IMR-90 (cell line): ENCODE data around the gene NAV2. TPM values are rescaled to one million over a fixed set of nuclear protein-coding genes. Genes with fewer than 3 reads are reported as not detected.

Source experiments
- ATAC-seq: fragments of 200-7000 bp; cut with Tn5 transposase; 2 replicates; pipeline ENCODE4 v1.9.1; 2020; ENCODE audit warnings: low read depth, mild to moderate bottlenecking, moderate library complexity
- BruUV-seq: library from RNA; stranded (reverse); fragments of 400-500 nt; replicated peaks from 2 replicates; lab custom pipeline; 2021; lab: Mats Ljungman, UMichigan
- CTCF ChIA-PET: fragments of 300-600 bp; formaldehyde crosslinking; extraction: SDS; loops from one replicate; lab custom pipeline; 2021; ENCODE audit warnings: antibody characterized with exemption; lab: Yijun Ruan, JAX
- POLR2A ChIA-PET: fragments of 300-600 bp; sonication (Branson Sonifier 250); formaldehyde crosslinking; loops from one replicate; lab custom pipeline; 2022; ENCODE audit warnings: antibody characterized with exemption; ENCODE audit not compliant: unreplicated experiment; lab: Charles Lee
- DNase-seq: peaks from one replicate; pipeline ENCODE4 v3.0.0; 2013
- H2AFZ ChIP-seq: replicated peaks from 2 replicates; pipeline ENCODE3; 2013; ENCODE audit warnings: low read length, mild to moderate bottlenecking; ENCODE audit not compliant: poor library complexity
- H2AK5ac ChIP-seq: 2 replicates; pipeline ENCODE4 v1.6.1; 2013; ENCODE audit warnings: low read depth, low read length, inconsistent platforms
- H2AK9ac ChIP-seq: replicated peaks from 2 replicates; pipeline ENCODE3; 2013; ENCODE audit warnings: mild to moderate bottlenecking, low read depth, low read length, moderate library complexity; ENCODE audit not compliant: poor library complexity
- H2BK120ac ChIP-seq: 2 replicates; pipeline ENCODE4 v1.6.1; 2013; ENCODE audit warnings: low read depth, low read length, inconsistent platforms
- H2BK15ac ChIP-seq: 3 replicates; pipeline ENCODE4 v1.6.1; 2013; ENCODE audit warnings: low read depth, low read length, inconsistent platforms
- H2BK20ac ChIP-seq: 2 replicates; pipeline ENCODE4 v1.6.1; 2013; ENCODE audit warnings: low read depth, mild to moderate bottlenecking, inconsistent platforms, low read length, moderate library complexity
- H2BK5ac ChIP-seq: 2 replicates; pipeline ENCODE4 v1.6.1; 2013; ENCODE audit warnings: mild to moderate bottlenecking, low read depth, low read length, inconsistent platforms; ENCODE audit not compliant: poor library complexity, severe bottlenecking
- H3K14ac ChIP-seq: replicated peaks from 2 replicates; pipeline ENCODE4 v1.6.1; 2013; ENCODE audit warnings: low read depth, low read length, inconsistent platforms
- H3K18ac ChIP-seq: 2 replicates; pipeline ENCODE4 v1.6.1; 2013; ENCODE audit warnings: low read depth, low read length, control low read depth
- H3K23ac ChIP-seq: 2 replicates; pipeline ENCODE4 v1.6.1; 2013; ENCODE audit warnings: low read depth, low read length, inconsistent platforms
- H3K27ac ChIP-seq: 2 replicates; pipeline ENCODE4 v1.5.1; 2013; ENCODE audit warnings: mild to moderate bottlenecking, control low read depth, low read length; ENCODE audit not compliant: insufficient read depth
- H3K27me3 ChIP-seq: 2 replicates; pipeline ENCODE4 v1.6.1; 2013; ENCODE audit warnings: low read length; ENCODE audit not compliant: control insufficient read depth, insufficient read depth
- H3K36me3 ChIP-seq: 2 replicates; pipeline ENCODE4 v1.6.1; 2013; ENCODE audit warnings: low read length, mixed read lengths; ENCODE audit not compliant: control insufficient read depth, insufficient read depth
- H3K4ac ChIP-seq: 2 replicates; pipeline ENCODE4 v1.6.1; 2013; ENCODE audit warnings: low read depth, low read length, inconsistent platforms
- H3K4me1 ChIP-seq: 2 replicates; pipeline ENCODE4 v1.6.1; 2013; ENCODE audit warnings: low read length, mixed read lengths; ENCODE audit not compliant: control insufficient read depth, insufficient read depth
- H3K4me2 ChIP-seq: 2 replicates; pipeline ENCODE4 v1.6.1; 2013; ENCODE audit warnings: low read depth, mild to moderate bottlenecking, control low read depth, low read length, moderate library complexity
- H3K4me3 ChIP-seq: 2 replicates; pipeline ENCODE4 v1.5.1; 2013; ENCODE audit warnings: low read depth, mild to moderate bottlenecking, control low read depth, low read length, moderate library complexity; ENCODE audit not compliant: insufficient read depth
- H3K56ac ChIP-seq: 2 replicates; pipeline ENCODE4 v1.6.1; 2013; ENCODE audit warnings: low read length, inconsistent platforms; ENCODE audit not compliant: insufficient read depth; ENCODE audit errors: extremely low read depth
- H3K79me1 ChIP-seq, 2 experiments: 2 replicates each; pipeline ENCODE4 v1.6.1; 2013; ENCODE audit warnings: low read length in 2 of 2, inconsistent platforms in 1 of 2, low read depth in 1 of 2
- H3K9ac ChIP-seq: 2 replicates; pipeline ENCODE4 v1.6.1; 2013; ENCODE audit warnings: low read depth, low read length, control low read depth
- H3K9me1 ChIP-seq: 2 replicates; pipeline ENCODE4 v1.6.1; 2013; ENCODE audit warnings: low read length, inconsistent platforms; ENCODE audit not compliant: insufficient read depth
- H3K9me3 ChIP-seq: 2 replicates; pipeline ENCODE4 v1.6.1; 2013; ENCODE audit warnings: low read length; ENCODE audit not compliant: control insufficient read depth, insufficient read depth
- H4K20me1 ChIP-seq: 2 replicates; pipeline ENCODE4 v1.6.1; 2013; ENCODE audit warnings: low read length, inconsistent platforms; ENCODE audit not compliant: insufficient read depth
- H4K5ac ChIP-seq: 2 replicates; pipeline ENCODE4 v1.6.1; 2013; ENCODE audit warnings: mild to moderate bottlenecking, low read depth, low read length, control low read depth
- H4K8ac ChIP-seq, 2 experiments: 2 replicates each; pipeline ENCODE4 v1.6.1; 2013; ENCODE audit warnings: low read depth in 2 of 2, low read length in 2 of 2, control low read depth in 1 of 2, inconsistent platforms in 1 of 2
- H4K91ac ChIP-seq: 2 replicates; pipeline ENCODE4 v1.6.1; 2013; ENCODE audit warnings: low read depth, low read length, inconsistent platforms; ENCODE audit not compliant: insufficient read depth
- BHLHE40 ChIP-seq: fragments of 150-350 bp; IDR thresholded peaks from 2 replicates; pipeline ENCODE4 v1.6.1; 2016; ENCODE audit warnings: mild to moderate bottlenecking, low read depth, low read length
- CEBPB ChIP-seq: IDR thresholded peaks from 2 replicates; pipeline ENCODE4 v1.6.1; 2012; ENCODE audit warnings: low read depth, low read length, improper control_type of control experiment
- FOS ChIP-seq: fragments of 150-350 bp; IDR thresholded peaks from 2 replicates; pipeline ENCODE4 v1.6.1; 2016; ENCODE audit warnings: low read depth, low read length
- MAFK ChIP-seq: IDR thresholded peaks from 2 replicates; pipeline ENCODE4 v1.6.1; 2012; ENCODE audit warnings: low read depth, low read length, improper control_type of control experiment
- MXI1 ChIP-seq: IDR thresholded peaks from 2 replicates; pipeline ENCODE4 v1.6.1; 2012; ENCODE audit warnings: low read depth, mild to moderate bottlenecking, low read length, moderate library complexity, borderline replicate concordance
- NFE2L2 ChIP-seq: fragments of 150-350 bp; IDR thresholded peaks from 2 replicates; pipeline ENCODE4 v1.6.1; 2016; ENCODE audit warnings: low read depth, mild to moderate bottlenecking, low read length
- POLR2A ChIP-seq: IDR thresholded peaks from 2 replicates; pipeline ENCODE4 v1.6.1; 2012; ENCODE audit warnings: mild to moderate bottlenecking, low read depth, low read length
- RAD21 ChIP-seq: IDR thresholded peaks from 2 replicates; pipeline ENCODE4 v1.6.1; 2012; ENCODE audit warnings: low read length, improper control_type of control experiment
- RCOR1 ChIP-seq: IDR thresholded peaks from 2 replicates; pipeline ENCODE4 v1.6.1; 2012; ENCODE audit warnings: mild to moderate bottlenecking, low read length, improper control_type of control experiment; ENCODE audit not compliant: insufficient replicate concordance
- RFX5 ChIP-seq: IDR thresholded peaks from 2 replicates; pipeline ENCODE4 v1.8.0; 2012; ENCODE audit warnings: low read depth, mild to moderate bottlenecking, low read length, moderate library complexity
- SMC3 ChIP-seq: fragments of 150-350 bp; IDR thresholded peaks from 2 replicates; pipeline ENCODE4 v1.6.1; 2016; ENCODE audit warnings: low read depth, mild to moderate bottlenecking, antibody characterized with exemption, low read length, moderate library complexity
- WGBS, 2 experiments: methylation state at CpG; one replicate each; pipeline versions ENCODE4 v1.1.5 to v1.1.7; 2013; ENCODE audit warnings: missing lambda C conversion rate in 2 of 2; ENCODE audit not compliant: insufficient read length in 1 of 2; ENCODE audit errors: extremely low coverage in 2 of 2; 5-methylcytosine and 5-hydroxymethylcytosine counted together
- dilution Hi-C: fragments of 300-500 bp; cut with HindIII; formaldehyde crosslinking; loops from one replicate; pipeline ENCODE4 v1.14.3; 2018; ENCODE audit warnings: low sequenced_read_pairs; ENCODE audit not compliant: unreplicated experiment
- in situ Hi-C: fragments of 300-500 bp; cut with MboI; formaldehyde crosslinking; loops from 3 replicates; pipeline ENCODE4 v1.14.3; 2019; ENCODE audit warnings: low sequenced_read_pairs, inconsistent platforms, mixed read lengths
- intact Hi-C: fragments of 100-400 bp; cut with micrococcal nuclease; formaldehyde crosslinking; loops from 2 replicates; pipeline ENCODE4 v1.10.0; 2022
- polyA plus RNA-seq, 3 experiments: library from polyadenylated mRNA; depleted of rRNA; stranded (reverse); fragments of >200 nt; gene quantifications; 2 replicates each; pipeline ENCODE4 v1.2.3, GENCODE V29; 2012; ENCODE audit warnings: low replicate concordance in 1 of 3
- total RNA-seq: library from RNA; depleted of rRNA; stranded (reverse); fragments of >200 nt; gene quantifications from 2 replicates; pipeline ENCODE4 v1.2.3, GENCODE V29; 2012
- TF ChIP-seq, protein P1 (sequence below): fragments of 150-350 bp; IDR thresholded peaks from 2 replicates; pipeline ENCODE4 v1.6.1; 2017; ENCODE audit warnings: mild to moderate bottlenecking, antibody characterized with exemption, low read length, low read depth
- TF ChIP-seq, protein P2 (sequence below): conservative IDR thresholded peaks from 2 replicates; pipeline ENCODE4 v1.5.1; 2012; ENCODE audit warnings: mild to moderate bottlenecking, low read depth, low read length, improper control_type of control experiment
- TF ChIP-seq, protein P3 (sequence below): fragments of 150-350 bp; IDR thresholded peaks from 2 replicates; pipeline ENCODE4 v1.6.1; 2016; ENCODE audit warnings: low read depth, mild to moderate bottlenecking, low read length, moderate library complexity, borderline replicate concordance

Gene NAV2
- total and polyA plus RNA-seq, 2 of the 4 experiments (the other 2 are of a cell fraction): 4.5 to 12.6 TPM

DNA sequence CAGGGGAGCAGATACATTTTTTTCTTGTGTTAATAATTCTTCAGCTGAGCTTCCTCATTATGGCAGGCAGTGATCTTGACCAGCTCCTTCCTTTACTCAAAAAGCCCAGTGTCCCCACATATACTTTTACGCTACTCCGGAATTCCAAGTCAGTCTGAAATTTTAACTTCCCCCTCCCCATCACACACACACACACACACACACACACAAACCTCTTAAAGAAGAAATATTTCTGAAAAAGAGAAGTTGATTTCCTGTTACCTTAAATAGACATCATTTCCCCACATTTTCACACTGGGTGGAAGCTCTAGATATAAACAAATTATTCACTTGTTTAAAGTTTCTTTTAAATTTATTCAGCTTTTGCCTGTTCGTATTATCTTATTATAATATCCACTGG, 333.8 kb downstream of the NAV2 start:
- no peak overlapping the region for H4K91ac ChIP-seq
- H3K36me3 ChIP-seq: peaks cover 30% of the 10 kb centered on the region
- intact Hi-C loops (no loop called here), dilution Hi-C loops (no loop called here), in situ Hi-C loops (no loop called here)
- H3K23ac ChIP-seq: no peak overlapping the region
- no peak overlapping the region for H3K4me3 ChIP-seq
- peaks cover 8% of the 10 kb centered on the region; the same call in 1 of the 2 replicates for H4K20me1 ChIP-seq
- H2AFZ ChIP-seq: no peak overlapping the region
- TF ChIP-seq SMC3 (no peak), CEBPB (no peak), MAFK (no peak), MXI1 (no peak), NFE2L2 (no peak), FOS (no peak), POLR2A (no peak), BHLHE40 (no peak), RCOR1 (no peak), RAD21 (no peak), RFX5 (no peak)
- TF ChIP-seq, protein P1, sequence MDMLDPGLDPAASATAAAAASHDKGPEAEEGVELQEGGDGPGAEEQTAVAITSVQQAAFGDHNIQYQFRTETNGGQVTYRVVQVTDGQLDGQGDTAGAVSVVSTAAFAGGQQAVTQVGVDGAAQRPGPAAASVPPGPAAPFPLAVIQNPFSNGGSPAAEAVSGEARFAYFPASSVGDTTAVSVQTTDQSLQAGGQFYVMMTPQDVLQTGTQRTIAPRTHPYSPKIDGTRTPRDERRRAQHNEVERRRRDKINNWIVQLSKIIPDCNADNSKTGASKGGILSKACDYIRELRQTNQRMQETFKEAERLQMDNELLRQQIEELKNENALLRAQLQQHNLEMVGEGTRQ: no peak
- TF ChIP-seq, protein P2, sequence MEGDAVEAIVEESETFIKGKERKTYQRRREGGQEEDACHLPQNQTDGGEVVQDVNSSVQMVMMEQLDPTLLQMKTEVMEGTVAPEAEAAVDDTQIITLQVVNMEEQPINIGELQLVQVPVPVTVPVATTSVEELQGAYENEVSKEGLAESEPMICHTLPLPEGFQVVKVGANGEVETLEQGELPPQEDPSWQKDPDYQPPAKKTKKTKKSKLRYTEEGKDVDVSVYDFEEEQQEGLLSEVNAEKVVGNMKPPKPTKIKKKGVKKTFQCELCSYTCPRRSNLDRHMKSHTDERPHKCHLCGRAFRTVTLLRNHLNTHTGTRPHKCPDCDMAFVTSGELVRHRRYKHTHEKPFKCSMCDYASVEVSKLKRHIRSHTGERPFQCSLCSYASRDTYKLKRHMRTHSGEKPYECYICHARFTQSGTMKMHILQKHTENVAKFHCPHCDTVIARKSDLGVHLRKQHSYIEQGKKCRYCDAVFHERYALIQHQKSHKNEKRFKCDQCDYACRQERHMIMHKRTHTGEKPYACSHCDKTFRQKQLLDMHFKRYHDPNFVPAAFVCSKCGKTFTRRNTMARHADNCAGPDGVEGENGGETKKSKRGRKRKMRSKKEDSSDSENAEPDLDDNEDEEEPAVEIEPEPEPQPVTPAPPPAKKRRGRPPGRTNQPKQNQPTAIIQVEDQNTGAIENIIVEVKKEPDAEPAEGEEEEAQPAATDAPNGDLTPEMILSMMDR: no peak
- TF ChIP-seq, protein P3, sequence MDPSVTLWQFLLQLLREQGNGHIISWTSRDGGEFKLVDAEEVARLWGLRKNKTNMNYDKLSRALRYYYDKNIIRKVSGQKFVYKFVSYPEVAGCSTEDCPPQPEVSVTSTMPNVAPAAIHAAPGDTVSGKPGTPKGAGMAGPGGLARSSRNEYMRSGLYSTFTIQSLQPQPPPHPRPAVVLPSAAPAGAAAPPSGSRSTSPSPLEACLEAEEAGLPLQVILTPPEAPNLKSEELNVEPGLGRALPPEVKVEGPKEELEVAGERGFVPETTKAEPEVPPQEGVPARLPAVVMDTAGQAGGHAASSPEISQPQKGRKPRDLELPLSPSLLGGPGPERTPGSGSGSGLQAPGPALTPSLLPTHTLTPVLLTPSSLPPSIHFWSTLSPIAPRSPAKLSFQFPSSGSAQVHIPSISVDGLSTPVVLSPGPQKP: no peak
- H3K18ac ChIP-seq: no peak overlapping the region
- no peak overlapping the region for H3K27ac ChIP-seq
- no peak overlapping the region for H2AK9ac ChIP-seq
- no peaks in the 10 kb centered on the region for H3K27me3 ChIP-seq
- WGBS, 2 experiments: 80% methylated on average over 1 of the region's 3 CpGs; no CpG with 5 or more reads in 1 of the 2 experiments
- ChIA-PET CTCF (interaction anchor here (0.8 kb wide), 2 partner anchors 9 to 11 kb away, joined by 3 to 4 read pairs; no protein-coding TSS in a partner anchor), POLR2A (no interaction called here)
- ATAC-seq (peak; percentile 15; the same call in 1 of the 2 replicates), DNase-seq (no peak)
- no peak overlapping the region for H3K56ac ChIP-seq
- no peak overlapping the region for H4K8ac ChIP-seq
- H3K14ac ChIP-seq: peak overlapping the region; percentile 40; the same call in 1 of the 2 replicates
- no peak overlapping the region for H2BK120ac ChIP-seq
- H2BK5ac ChIP-seq: no peak overlapping the region
- H3K9me1 ChIP-seq: peaks cover 30% of the 10 kb centered on the region; the same call in 1 of the 2 replicates
- no peak overlapping the region for H2AK5ac ChIP-seq
- H3K9ac ChIP-seq: no peak overlapping the region
- H3K4ac ChIP-seq: no peak overlapping the region
- H3K79me1 ChIP-seq: peaks cover 9 to 13% of the 10 kb centered on the region in 2 experiments; a peak in 3 of 4 replicates
- H3K4me1 ChIP-seq: peaks cover 17% of the 10 kb centered on the region
- H3K4me2 ChIP-seq: no peak overlapping the region
- no peak overlapping the region for H2BK15ac ChIP-seq
- no TSS peak for BruUV-seq
- no peak overlapping the region for H4K5ac ChIP-seq
- no peaks in the 10 kb centered on the region for H3K9me3 ChIP-seq
- H2BK20ac ChIP-seq: no peak overlapping the region; the same call in 1 of the 2 replicates
